ENCODE results near the gene ARL14. TPM values are rescaled to one million over a fixed set of nuclear protein-coding genes. Genes with fewer than 3 reads are reported as not detected.

The ARL14 gene
- total RNA-seq, 1 experiment from 2014 or later = 104 TPM

DNA sequence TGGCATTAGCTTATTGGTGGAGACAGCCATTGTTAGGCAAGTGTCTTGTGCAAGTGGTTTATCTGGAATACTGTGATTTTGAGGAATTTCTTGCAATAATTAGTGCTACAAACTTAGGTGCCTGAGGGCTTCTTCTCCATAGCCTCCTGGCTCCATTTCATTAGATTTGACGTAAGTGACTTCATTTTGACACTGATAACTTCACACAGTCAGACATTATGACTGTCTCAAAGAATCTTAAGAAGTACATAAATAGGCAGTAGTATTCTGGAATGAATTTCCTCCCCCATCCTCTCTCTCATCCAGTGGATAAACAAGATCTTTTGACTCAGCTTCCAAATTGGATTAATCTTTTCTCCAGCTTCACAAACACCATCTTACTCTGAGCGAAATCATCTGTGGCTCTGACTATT, 19.0 kb downstream of the ARL14 start:
- CTCF ChIA-PET = no interaction called here
- TF ChIP-seq, protein P1, sequence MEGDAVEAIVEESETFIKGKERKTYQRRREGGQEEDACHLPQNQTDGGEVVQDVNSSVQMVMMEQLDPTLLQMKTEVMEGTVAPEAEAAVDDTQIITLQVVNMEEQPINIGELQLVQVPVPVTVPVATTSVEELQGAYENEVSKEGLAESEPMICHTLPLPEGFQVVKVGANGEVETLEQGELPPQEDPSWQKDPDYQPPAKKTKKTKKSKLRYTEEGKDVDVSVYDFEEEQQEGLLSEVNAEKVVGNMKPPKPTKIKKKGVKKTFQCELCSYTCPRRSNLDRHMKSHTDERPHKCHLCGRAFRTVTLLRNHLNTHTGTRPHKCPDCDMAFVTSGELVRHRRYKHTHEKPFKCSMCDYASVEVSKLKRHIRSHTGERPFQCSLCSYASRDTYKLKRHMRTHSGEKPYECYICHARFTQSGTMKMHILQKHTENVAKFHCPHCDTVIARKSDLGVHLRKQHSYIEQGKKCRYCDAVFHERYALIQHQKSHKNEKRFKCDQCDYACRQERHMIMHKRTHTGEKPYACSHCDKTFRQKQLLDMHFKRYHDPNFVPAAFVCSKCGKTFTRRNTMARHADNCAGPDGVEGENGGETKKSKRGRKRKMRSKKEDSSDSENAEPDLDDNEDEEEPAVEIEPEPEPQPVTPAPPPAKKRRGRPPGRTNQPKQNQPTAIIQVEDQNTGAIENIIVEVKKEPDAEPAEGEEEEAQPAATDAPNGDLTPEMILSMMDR (IDR thresholded peaks at IDR 0.05; ENCODE audit: unreplicated experiment) = no peak
- Mint-ChIP-seq H3K4me1 (ENCODE audit: low read depth, unreplicated experiment) (no peaks in the 10 kb centered on the region), H3K27ac (ENCODE audit: unreplicated experiment) (no peak overlapping the region), H3K9me3 (ENCODE audit: low read depth, unreplicated experiment) (no peaks in the 10 kb centered on the region), H3K4me3 (ENCODE audit: low read depth, unreplicated experiment) (no peak overlapping the region), H3K27me3 (ENCODE audit: unreplicated experiment) (no peaks in the 10 kb centered on the region), H3K36me3 (ENCODE audit: insufficient read depth, unreplicated experiment) (no peaks in the 10 kb centered on the region)
- no TSS peak for BruUV-seq (replicated peaks)
- intact Hi-C loops (cut with micrococcal nuclease; ENCODE audit: unreplicated experiment) = no loop called here
- no peak for DNase-seq

DNA sequence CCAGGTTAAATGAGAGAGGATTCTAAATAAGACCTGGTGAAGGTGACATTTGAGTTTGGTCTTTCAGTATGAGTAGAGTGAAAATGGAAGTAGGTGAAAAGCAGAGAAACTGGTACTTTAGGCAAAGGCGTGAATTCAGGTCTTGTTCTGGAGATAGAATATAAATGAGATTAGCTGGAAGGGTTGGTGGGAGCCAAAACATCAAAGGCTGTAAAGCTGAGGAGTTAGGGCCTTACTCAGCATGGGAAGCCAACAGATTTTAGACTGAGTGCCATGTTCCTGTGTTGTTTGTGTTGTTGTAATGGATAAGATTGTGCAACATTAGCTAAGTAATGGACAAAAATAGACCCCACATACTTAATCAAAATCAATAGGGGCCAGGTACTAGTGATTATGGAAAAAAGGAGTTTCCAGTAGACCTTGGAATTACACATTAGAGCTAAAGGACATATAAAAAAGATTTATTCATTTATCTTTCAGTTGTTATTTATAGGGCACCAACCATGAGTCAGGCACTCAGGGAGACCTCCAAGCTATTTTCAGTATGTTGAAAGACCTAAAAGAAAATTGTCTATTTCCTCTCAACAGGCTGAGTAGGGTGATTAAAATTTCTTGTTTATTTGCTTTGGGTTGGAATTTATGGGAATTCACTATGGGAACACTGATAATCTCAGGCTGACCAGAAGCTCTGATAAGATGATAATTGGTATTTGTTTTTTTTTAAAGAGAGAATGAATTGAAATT, 20.8 kb downstream of the ARL14 start:
- Mint-ChIP-seq H3K4me3 (ENCODE audit: low read depth, unreplicated experiment) (no peak overlapping the region), H3K9me3 (ENCODE audit: low read depth, unreplicated experiment) (no peaks in the 10 kb centered on the region), H3K36me3 (ENCODE audit: insufficient read depth, unreplicated experiment) (no peaks in the 10 kb centered on the region), H3K27ac (ENCODE audit: unreplicated experiment) (no peak overlapping the region), H3K4me1 (ENCODE audit: low read depth, unreplicated experiment) (no peaks in the 10 kb centered on the region), H3K27me3 (ENCODE audit: unreplicated experiment) (no peaks in the 10 kb centered on the region)
- intact Hi-C loops (cut with micrococcal nuclease; ENCODE audit: unreplicated experiment) = no loop called here
- no peak for DNase-seq
- TF ChIP-seq, protein P1 (IDR thresholded peaks at IDR 0.05; ENCODE audit: unreplicated experiment) = no peak
- CTCF ChIA-PET = interaction anchor here (0.7 kb wide), 1 partner anchor 1266 kb away, joined by 3 read pairs; no protein-coding TSS in a partner anchor
- no TSS peak for BruUV-seq (replicated peaks)

DNA sequence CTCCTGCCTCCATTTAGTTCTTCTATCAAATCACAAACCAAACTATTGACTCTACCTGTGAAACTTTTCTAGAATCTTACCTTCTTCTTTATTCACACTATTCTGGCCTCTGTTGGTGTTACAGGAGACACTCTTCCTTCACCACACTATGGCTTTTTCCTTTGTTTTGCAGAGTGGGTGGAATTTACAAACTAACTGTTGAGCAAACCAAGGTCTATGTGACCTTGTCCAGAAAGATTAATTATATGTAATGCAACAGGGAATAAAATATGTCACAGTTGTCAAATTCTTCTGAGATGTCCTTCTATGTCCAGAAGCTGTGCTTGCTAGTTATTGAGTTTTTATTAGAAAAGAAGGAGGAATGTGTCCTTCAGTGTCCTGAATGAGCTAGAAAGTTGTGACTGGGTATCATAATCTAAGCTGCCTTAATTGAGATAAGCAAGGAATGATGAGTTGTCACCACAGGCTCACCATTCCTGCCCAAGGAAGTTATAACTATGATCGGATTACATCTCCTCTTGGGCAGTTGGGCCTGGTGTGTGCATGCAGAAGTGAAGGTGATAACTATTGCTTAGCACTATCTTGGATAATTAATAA, 21.7 kb downstream of the ARL14 start:
- H3K4me3 Mint-ChIP-seq (ENCODE audit: low read depth, unreplicated experiment) = no peak overlapping the region
- CTCF ChIA-PET = no interaction called here
- no peaks in the 10 kb centered on the region for H3K4me1 Mint-ChIP-seq (ENCODE audit: low read depth, unreplicated experiment)
- no peaks in the 10 kb centered on the region for H3K27me3 Mint-ChIP-seq (ENCODE audit: unreplicated experiment)
- no TSS peak for BruUV-seq (replicated peaks)
- no peak for DNase-seq
- TF ChIP-seq, protein P1 (IDR thresholded peaks at IDR 0.05; ENCODE audit: unreplicated experiment) = no peak
- H3K36me3 Mint-ChIP-seq (ENCODE audit: insufficient read depth, unreplicated experiment) = no peaks in the 10 kb centered on the region
- H3K27ac Mint-ChIP-seq (ENCODE audit: unreplicated experiment) = no peak overlapping the region
- intact Hi-C loops (cut with micrococcal nuclease; ENCODE audit: unreplicated experiment) = no loop called here
- H3K9me3 Mint-ChIP-seq (ENCODE audit: low read depth, unreplicated experiment) = no peaks in the 10 kb centered on the region

DNA sequence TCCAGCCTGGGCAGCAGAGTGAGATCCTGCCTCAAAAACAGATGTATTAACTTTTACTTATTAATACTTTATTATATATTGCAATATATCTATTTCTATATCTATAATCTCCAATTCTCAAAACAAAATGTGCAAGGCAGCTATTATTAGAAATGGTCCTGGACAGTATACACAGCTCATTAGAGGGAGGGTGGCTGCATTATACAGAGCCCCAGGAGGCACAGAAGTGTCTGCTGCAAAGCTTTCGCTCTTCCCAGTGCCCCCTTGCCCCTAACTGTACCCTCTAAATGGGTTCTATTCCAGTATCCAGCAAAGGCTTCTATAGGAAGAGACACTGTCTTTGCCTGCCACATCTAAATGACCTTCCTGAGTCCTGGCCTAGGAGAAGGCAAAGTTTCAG, 24.5 kb downstream of the ARL14 start:
- TF ChIP-seq, protein P1 (IDR thresholded peaks at IDR 0.05; ENCODE audit: unreplicated experiment) = no peak
- no TSS peak for BruUV-seq (replicated peaks)
- Mint-ChIP-seq H3K36me3 (ENCODE audit: insufficient read depth, unreplicated experiment) (no peaks in the 10 kb centered on the region), H3K9me3 (ENCODE audit: low read depth, unreplicated experiment) (no peaks in the 10 kb centered on the region), H3K4me1 (ENCODE audit: low read depth, unreplicated experiment) (no peaks in the 10 kb centered on the region), H3K4me3 (ENCODE audit: low read depth, unreplicated experiment) (no peak overlapping the region), H3K27ac (ENCODE audit: unreplicated experiment) (no peak overlapping the region), H3K27me3 (ENCODE audit: unreplicated experiment) (no peaks in the 10 kb centered on the region)
- intact Hi-C loops (cut with micrococcal nuclease; ENCODE audit: unreplicated experiment) = no loop called here
- CTCF ChIA-PET = interaction anchor here (1.2 kb wide), 1 partner anchor 15 kb away, joined by 3 read pairs; no protein-coding TSS in a partner anchor
- DNase-seq = no peak
